Keratinocyte (primary cell): ENCODE data around the gene PHACTR1.

Experiments
- EZH2 ChIP-seq: IDR thresholded peaks from one replicate; pipeline ENCODE4 v1.6.1; 2012; ENCODE audit warnings: inconsistent platforms, mild to moderate bottlenecking, low read length, moderate library complexity
- TF ChIP-seq, protein P1 (sequence below), 3 experiments: IDR thresholded peaks in 1 of 3; conservative IDR thresholded peaks in 1 of 3; optimal IDR thresholded peaks in 1 of 3; 2 replicates in 2 of 3; 3 replicates in 1 of 3; pipeline versions ENCODE3 to v1.5.1; 2011; ENCODE audit warnings: low read length in 3 of 3, mild to moderate bottlenecking in 3 of 3, moderate library complexity in 2 of 3, control low read depth in 1 of 3, inconsistent platforms in 1 of 3; ENCODE audit not compliant: insufficient read depth in 2 of 3; ENCODE audit errors: extremely low read depth in 1 of 3

- TF ChIP-seq, protein P1, sequence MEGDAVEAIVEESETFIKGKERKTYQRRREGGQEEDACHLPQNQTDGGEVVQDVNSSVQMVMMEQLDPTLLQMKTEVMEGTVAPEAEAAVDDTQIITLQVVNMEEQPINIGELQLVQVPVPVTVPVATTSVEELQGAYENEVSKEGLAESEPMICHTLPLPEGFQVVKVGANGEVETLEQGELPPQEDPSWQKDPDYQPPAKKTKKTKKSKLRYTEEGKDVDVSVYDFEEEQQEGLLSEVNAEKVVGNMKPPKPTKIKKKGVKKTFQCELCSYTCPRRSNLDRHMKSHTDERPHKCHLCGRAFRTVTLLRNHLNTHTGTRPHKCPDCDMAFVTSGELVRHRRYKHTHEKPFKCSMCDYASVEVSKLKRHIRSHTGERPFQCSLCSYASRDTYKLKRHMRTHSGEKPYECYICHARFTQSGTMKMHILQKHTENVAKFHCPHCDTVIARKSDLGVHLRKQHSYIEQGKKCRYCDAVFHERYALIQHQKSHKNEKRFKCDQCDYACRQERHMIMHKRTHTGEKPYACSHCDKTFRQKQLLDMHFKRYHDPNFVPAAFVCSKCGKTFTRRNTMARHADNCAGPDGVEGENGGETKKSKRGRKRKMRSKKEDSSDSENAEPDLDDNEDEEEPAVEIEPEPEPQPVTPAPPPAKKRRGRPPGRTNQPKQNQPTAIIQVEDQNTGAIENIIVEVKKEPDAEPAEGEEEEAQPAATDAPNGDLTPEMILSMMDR (optimal IDR thresholded peaks at IDR 0.05 in 1 of 3, IDR thresholded peaks at IDR 0.05 in 1 of 3, conservative IDR thresholded peaks at IDR 0.05 in 1 of 3; ENCODE audit: extremely low read depth in 1 of 3, insufficient read depth in 2 of 3, low read length in 3 of 3), result no peak
- TF ChIP-seq EZH2, result no peak
Observed at GRCh38 chr6:13186861-13187260, 470.3 kb downstream of the PHACTR1 start.
